GM12878 (cell line): ENCODE results near the gene SELPLG. TPM values are rescaled to one million over a fixed set of nuclear protein-coding genes. Genes with fewer than 3 reads are reported as not detected.

Source experiments
- ATAC-seq: fragments of 200-7000 bp; cut with Tn5 transposase; 3 replicates; pipeline ENCODE4 v1.9.1; 2020; ENCODE audit warnings: mild to moderate bottlenecking, moderate library complexity
- BruUV-seq: library from RNA; stranded (reverse); fragments of 400-500 nt; replicated peaks from 2 replicates; lab custom pipeline; 2021; lab: Mats Ljungman, UMichigan
- CTCF ChIA-PET: fragments of 300-600 bp; sonication (Branson Sonifier 250); formaldehyde crosslinking; extraction: SDS; loops from one replicate; lab custom pipeline; 2021; ENCODE audit warnings: inconsistent platforms; lab: Yijun Ruan, JAX
- POLR2A ChIA-PET: fragments of 350-600 bp; formaldehyde crosslinking; extraction: SDS; loops from one replicate; lab custom pipeline; 2021; ENCODE audit warnings: inconsistent platforms; lab: Charles Lee
- RAD21 ChIA-PET: fragments of 300-600 bp; sonication (Branson Sonifier 250); formaldehyde crosslinking; loops from one replicate; lab custom pipeline; 2023; ENCODE audit warnings: antibody characterized with exemption; ENCODE audit not compliant: unreplicated experiment; lab: Charles Lee
- SMC1A ChIA-PET: fragments of 300-600 bp; sonication (Branson Sonifier 250); formaldehyde crosslinking; loops from one replicate; lab custom pipeline; 2023; ENCODE audit not compliant: unreplicated experiment, uncharacterized antibody; lab: Charles Lee
- DNase-seq: peaks from one replicate; pipeline ENCODE4 v3.0.0-alpha.2; 2011; ENCODE audit warnings: low read depth, low spot score
- FAIRE-seq: peaks from 3 replicates; lab custom pipeline; 2011; peaks lifted over from hg19 to GRCh38; lab: Jason Lieb, UNC
- H2AFZ ChIP-seq: 2 replicates; pipeline ENCODE4 v1.6.0; 2011; ENCODE audit warnings: low read depth, low read length, control low read depth; ENCODE audit not compliant: control insufficient read depth
- H3K27ac ChIP-seq: 2 replicates; pipeline ENCODE4 v1.5.1; 2011; ENCODE audit warnings: control low read depth; ENCODE audit not compliant: control insufficient read depth, insufficient read depth
- H3K27me3 ChIP-seq, 2 experiments: replicated peaks in 1 of 2; 2 replicates each; pipeline versions ENCODE4 v1.6.0 to v1.6.1; 2011; ENCODE audit warnings: low read length in 1 of 2; ENCODE audit not compliant: control insufficient read depth in 2 of 2, insufficient read depth in 2 of 2
- H3K36me3 ChIP-seq, 2 experiments: 2 replicates each; pipeline ENCODE4 v1.5.1; 2011; ENCODE audit warnings: low read length in 1 of 2; ENCODE audit not compliant: control insufficient read depth in 2 of 2, insufficient read depth in 2 of 2
- H3K4me1 ChIP-seq: 2 replicates; pipeline ENCODE4 v1.6.1; 2011; ENCODE audit warnings: mild to moderate bottlenecking, low read length, moderate library complexity, mixed read lengths; ENCODE audit not compliant: control insufficient read depth, insufficient read depth
- H3K4me2 ChIP-seq: 2 replicates; pipeline ENCODE4 v1.6.0; 2011; ENCODE audit warnings: control low read depth; ENCODE audit not compliant: control insufficient read depth, insufficient read depth
- H3K4me3 ChIP-seq: fragments of 200-600 bp; sonication (generic); 2 replicates; pipeline ENCODE4 v1.5.1; 2016
- H3K79me2 ChIP-seq: 2 replicates; pipeline ENCODE4 v1.6.0; 2011; ENCODE audit warnings: low read length; ENCODE audit not compliant: control insufficient read depth, insufficient read depth
- H3K9ac ChIP-seq: 2 replicates; pipeline ENCODE4 v1.8.0; 2011; ENCODE audit warnings: low read length, control low read depth, mixed read lengths; ENCODE audit not compliant: control insufficient read depth, insufficient read depth
- H3K9me3 ChIP-seq: replicated peaks from 3 replicates; pipeline ENCODE4 v1.5.1; 2011; ENCODE audit warnings: mild to moderate bottlenecking, low read length; ENCODE audit not compliant: control insufficient read depth, insufficient read depth
- H4K20me1 ChIP-seq: 2 replicates; pipeline ENCODE4 v1.6.0; 2011; ENCODE audit not compliant: control insufficient read depth, insufficient read depth
- BCL3 ChIP-seq: IDR thresholded peaks from 2 replicates; pipeline ENCODE4 v1.6.1; 2011; ENCODE audit warnings: borderline replicate concordance, low read depth, mild to moderate bottlenecking, moderate library complexity, low read length; ENCODE audit not compliant: insufficient read depth, poor library complexity, severe bottlenecking
- CREB1 ChIP-seq: IDR thresholded peaks from 2 replicates; pipeline ENCODE4 v1.6.1; 2012; ENCODE audit warnings: low read depth, mild to moderate bottlenecking, inconsistent platforms
- CUX1 ChIP-seq: IDR thresholded peaks from 2 replicates; pipeline ENCODE4 v1.6.1; 2012; ENCODE audit warnings: improper control_type of control experiment, low read depth, low read length; ENCODE audit not compliant: insufficient replicate concordance
- EP300 ChIP-seq, 2 experiments: fragments of 150-350 bp in 1 of 2; IDR thresholded peaks; 2 replicates each; pipeline ENCODE4 v1.6.1; 2011 to 2012; ENCODE audit warnings: low read depth in 2 of 2, low read length in 2 of 2, borderline replicate concordance in 1 of 2, improper control_type of control experiment in 1 of 2, inconsistent platforms in 1 of 2; ENCODE audit not compliant: control insufficient read depth in 1 of 2
- GABPA ChIP-seq: IDR thresholded peaks from 2 replicates; pipeline ENCODE4 v1.6.1; 2014; ENCODE audit warnings: antibody characterized with exemption, low read depth, mild to moderate bottlenecking, inconsistent platforms
- NR2C2 ChIP-seq: IDR thresholded peaks from 2 replicates; pipeline ENCODE4 v1.6.1; 2011; ENCODE audit warnings: borderline replicate concordance, low read depth; ENCODE audit not compliant: control insufficient read depth, insufficient read length
- PRDM15 ChIP-seq: fragments of 450-650 bp; formaldehyde crosslinking; IDR thresholded peaks from 2 replicates; pipeline ENCODE4 v1.4.0; 2020; ENCODE audit warnings: mild to moderate bottlenecking, moderate library complexity
- RB1 ChIP-seq: fragments of 450-650 bp; formaldehyde crosslinking; IDR thresholded peaks from 2 replicates; pipeline ENCODE4 v1.6.1; 2017; ENCODE audit warnings: mild to moderate bottlenecking, borderline replicate concordance
- TAF1 ChIP-seq: IDR thresholded peaks from 2 replicates; pipeline ENCODE4 v1.6.1; 2011; ENCODE audit warnings: mild to moderate bottlenecking, low read depth, low read length, borderline replicate concordance
- YBX1 ChIP-seq: fragments of 450-650 bp; IDR thresholded peaks from 2 replicates; pipeline ENCODE4 v1.6.1; 2016; ENCODE audit warnings: antibody characterized with exemption
- ZNF217 ChIP-seq: fragments of 450-650 bp; IDR thresholded peaks from 2 replicates; pipeline ENCODE4 v1.6.1; 2017; ENCODE audit warnings: antibody characterized with exemption, mild to moderate bottlenecking
- ZNF274 ChIP-seq: IDR thresholded peaks from one replicate; pipeline ENCODE4 v1.8.0; 2011; ENCODE audit not compliant: insufficient read length, insufficient read depth
- WGBS: methylation state at CpG from one replicate; pipeline ENCODE4 v1.1.6; 2016; ENCODE audit warnings: low lambda C conversion rate; ENCODE audit not compliant: insufficient replicate concordance, insufficient coverage; ENCODE audit errors: missing lambda C conversion rate; 5-methylcytosine and 5-hydroxymethylcytosine counted together
- in situ Hi-C: fragments of 300-500 bp; cut with MboI; formaldehyde crosslinking; loops from 9 replicates; pipeline ENCODE4 v1.14.3; 2018; ENCODE audit warnings: mixed read lengths
- intact Hi-C: fragments of 100-400 bp; cut with micrococcal nuclease; formaldehyde crosslinking; loops from one replicate; pipeline ENCODE4 v1.14.2; 2022; ENCODE audit not compliant: unreplicated experiment
- polyA plus RNA-seq, 11 experiments: library from polyadenylated mRNA; depleted of rRNA in 4 of 11; unstranded in 6 of 11; stranded (reverse) in 5 of 11; fragments of >200 nt; fragmentation: Nextera tagmentation in 4 of 11; fragmentation: Illumina TruSeq in 1 of 11; extraction: Ambion mirVana in 4 of 11; extraction: Trizol in 1 of 11; gene quantifications; 1 replicate in 1 of 11; 2 replicates in 10 of 11; pipeline versions ENCODE4 v1.2.1 to v1.2.3, GENCODE V29; 2011 to 2016; ENCODE audit warnings: inconsistent platforms in 2 of 11, missing spikeins in 2 of 11, low read depth in 1 of 11
- total RNA-seq, 4 experiments: library from RNA; depleted of rRNA in 3 of 4; stranded (reverse); fragments of >200 nt in 3 of 4; fragmentation: Illumina TruSeq in 1 of 4; extraction: Trizol in 1 of 4; gene quantifications; 2 replicates each; pipeline versions ENCODE4 v1.2.1 to v1.2.3, GENCODE V29; 2013 to 2021

Gene SELPLG
- total and polyA plus RNA-seq, 10 of the 15 experiments (the other 5 are each of a cell fraction or from before 2014, with no cell fraction given) = 3.2 to 32.3 (median 23.9) TPM

- no TSS peak for BruUV-seq
- intact Hi-C loops (no loop called here), in situ Hi-C loops (no loop called here)
- ChIA-PET RAD21 (interaction anchor here (15.9 kb wide), 1 partner anchor 43 kb away, joined by 633 read pairs; the partner anchor contains the start of genes ISCU and SART3), CTCF (interaction anchor here (1.4 to 17.2 kb wide), 2 partner anchors 8 to 43 kb away, joined by 3 to 866 read pairs; partner anchors contain the start of genes ISCU and SART3), SMC1A (interaction anchor here (0.7 to 1.6 kb wide), 4 partner anchors 17 to 192 kb away, joined by 3 read pairs; no protein-coding TSS in a partner anchor), POLR2A (interaction anchor here (3.5 kb wide), 1 partner anchor 44 kb away, joined by 44 read pairs; no protein-coding TSS in a partner anchor)
- Histone ChIP-seq H3K4me2 (no peak overlapping the region), H3K4me3 (no peak overlapping the region), H3K27ac (no peak overlapping the region), H3K9ac (no peak overlapping the region), H3K9me3 (peaks cover 12% of the 10 kb centered on the region; the same call in 2 of the 3 replicates), H3K36me3 (no peaks in the 10 kb centered on the region), H4K20me1 (no peaks in the 10 kb centered on the region), H2AFZ (no peak overlapping the region), H3K79me2 (no peaks in the 10 kb centered on the region), H3K27me3 (no peaks in the 10 kb centered on the region), H3K4me1 (peaks cover 42% of the 10 kb centered on the region)
- 57% methylated on average over 15 of the region's 15 CpGs for WGBS
- DNase-seq (no peak), ATAC-seq (no peak), FAIRE-seq (no peak)
- TF ChIP-seq TAF1 (no peak), ZNF217 (no peak), CUX1 (no peak), CREB1 (no peak), YBX1 (no peak), BCL3 (no peak), PRDM15 (CRISPR knock-in tag) (no peak), ZNF274 (no peak), GABPA (no peak), EP300 (IDR thresholded peaks at IDR 0.05; ENCODE audit: borderline replicate concordance in 1 of 2, control insufficient read depth in 1 of 2, low read depth in 2 of 2, low read length in 2 of 2) (no peak), RB1 (no peak), NR2C2 (no peak)
Observed at GRCh38 chr12:108610856-108611605, 22.7 kb downstream of the SELPLG start.
